Stimulated activated CD4-positive, alpha-beta T cell treated with anti-CD3 and anti-CD28 coated beads, Interleukin-1b, Interleukin-23, amount 100 ng/mL, for 4 hours (primary cell): ENCODE measurements around the gene ZNF136.

ENCODE experiments used
- DNase-seq, 2 donors: peaks; one replicate each; pipeline ENCODE4 v3.0.0-alpha.2; 2020; ENCODE audit warnings: low read depth in 2 of 2

Gene ZNF136

GRCh38 chr19:12162882-12163806 lies at the start of gene ZNF136:
ZNF136 (plus strand) TSS chr19:12163096; CDS start chr19:12163204, 108 bp downstream.
- peak; percentile 82 to 86 for DNase-seq

DNA sequence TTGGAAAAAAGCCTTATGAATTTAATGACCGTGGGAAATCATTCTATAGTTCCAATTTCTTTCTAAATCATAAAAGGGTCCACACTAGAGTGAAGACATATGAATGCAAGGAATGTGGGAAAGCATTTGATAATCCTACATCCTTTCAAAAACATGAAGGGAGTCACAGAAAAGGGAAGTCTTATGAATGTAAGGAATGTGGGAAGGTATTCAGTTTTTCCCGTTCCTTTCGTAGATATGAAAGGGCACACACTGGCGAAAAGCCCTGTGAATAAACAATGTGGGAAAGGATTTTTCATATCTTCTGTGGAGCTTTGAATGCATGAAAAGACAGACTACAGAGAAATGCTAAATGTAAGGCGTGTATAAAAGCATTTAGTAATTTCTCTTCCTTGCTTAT lies 49.8 kb upstream of the ZNF136 start:
- no peak for DNase-seq

- DNase-seq: no peak
Measured at GRCh38 chr19:12117201-12117970, 45.5 kb upstream of the ZNF136 start.

- DNase-seq: no peak
Measured at GRCh38 chr19:12126707-12127106, 36.2 kb upstream of the ZNF136 start.

- DNase-seq: no peak
Measured at GRCh38 chr19:12133069-12133468, 29.8 kb upstream of the ZNF136 start.

DNA sequence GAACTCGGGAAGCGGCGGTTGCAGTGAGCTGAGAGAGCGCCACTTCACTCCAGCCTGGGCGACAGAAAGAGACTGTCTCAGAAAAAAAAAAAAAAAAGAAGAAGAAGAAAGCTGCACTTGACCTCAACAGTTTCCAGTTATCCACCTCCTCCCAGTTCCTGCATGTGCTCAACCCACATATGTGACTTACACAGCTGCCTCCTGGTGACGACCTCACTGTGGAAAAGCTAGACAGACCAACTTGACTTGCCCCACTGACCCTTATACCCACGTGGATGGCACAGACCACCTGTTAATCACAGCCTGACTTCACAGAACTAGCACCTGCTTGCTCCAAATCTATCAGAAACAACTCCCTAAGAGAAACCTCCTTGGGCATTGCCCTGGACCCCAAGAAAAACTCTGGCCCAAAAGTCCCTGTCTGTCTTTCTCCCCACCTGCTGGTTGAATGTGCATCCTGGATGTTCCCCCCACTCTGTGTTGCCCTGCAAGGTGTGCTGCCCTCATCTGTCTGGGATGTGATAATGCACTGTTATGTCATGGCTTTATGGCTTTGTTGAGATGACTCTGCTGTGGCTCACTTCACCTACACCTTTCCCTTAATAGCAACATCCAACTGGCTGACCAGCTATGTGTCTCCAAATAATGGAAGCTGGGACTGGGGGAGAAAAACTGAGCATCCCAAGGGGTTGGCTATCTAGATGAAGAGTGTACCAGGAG lies 25.5 kb upstream of the ZNF136 start:
- DNase-seq: no peak

- no peak for DNase-seq
Measured at GRCh38 chr19:12139269-12139668, 23.6 kb upstream of the ZNF136 start.

GRCh38 chr19:12139885-12140544 lies 22.9 kb upstream of the ZNF136 start, which contains the start of gene ZNF20:
ZNF20 (minus strand) TSS chr19:12140350; CDS start chr19:12140182, 168 bp downstream.
- peak; percentile 83 to 88 for DNase-seq

- DNase-seq: peak; percentile 80 to 86
Measured at GRCh38 chr19:12140545-12141404, 22.1 kb upstream of the ZNF136 start.

DNA sequence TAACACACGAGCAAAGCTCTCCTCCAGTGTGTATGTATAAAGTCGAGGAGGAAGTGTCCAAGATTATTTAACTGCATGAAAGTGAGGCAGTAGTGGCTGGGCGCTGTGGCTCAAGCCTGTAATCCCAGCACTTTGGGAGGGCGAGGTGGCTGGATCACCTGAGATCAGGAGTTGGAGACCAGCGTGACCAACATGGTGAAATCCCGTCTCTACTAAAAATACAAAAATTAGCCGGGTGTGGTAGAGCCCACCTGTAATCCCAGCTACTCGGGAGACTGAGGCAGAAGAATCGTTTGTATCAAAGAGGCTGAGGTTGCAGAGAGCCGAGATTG lies 21.5 kb upstream of the ZNF136 start:
- DNase-seq: no peak

DNA sequence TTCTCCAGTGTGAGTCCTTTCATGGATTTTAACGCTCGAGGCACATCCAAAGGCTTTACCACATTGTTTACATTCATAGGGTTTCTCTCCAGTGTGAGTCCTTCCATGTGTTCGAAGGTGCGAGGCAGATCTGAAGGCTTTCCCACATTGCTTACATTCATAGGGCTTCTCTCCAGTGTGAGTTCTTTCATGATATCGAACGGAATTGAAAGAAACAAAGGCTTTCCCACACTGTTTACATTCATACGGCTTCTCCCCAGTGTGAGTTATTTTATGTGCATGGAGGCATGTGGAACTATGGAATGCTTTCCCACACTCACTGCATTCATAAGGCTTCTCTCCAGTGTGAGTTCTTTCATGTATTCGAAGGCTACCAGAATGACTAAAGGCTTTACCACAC lies 17.5 kb upstream of the ZNF136 start:
- DNase-seq: no peak

DNA sequence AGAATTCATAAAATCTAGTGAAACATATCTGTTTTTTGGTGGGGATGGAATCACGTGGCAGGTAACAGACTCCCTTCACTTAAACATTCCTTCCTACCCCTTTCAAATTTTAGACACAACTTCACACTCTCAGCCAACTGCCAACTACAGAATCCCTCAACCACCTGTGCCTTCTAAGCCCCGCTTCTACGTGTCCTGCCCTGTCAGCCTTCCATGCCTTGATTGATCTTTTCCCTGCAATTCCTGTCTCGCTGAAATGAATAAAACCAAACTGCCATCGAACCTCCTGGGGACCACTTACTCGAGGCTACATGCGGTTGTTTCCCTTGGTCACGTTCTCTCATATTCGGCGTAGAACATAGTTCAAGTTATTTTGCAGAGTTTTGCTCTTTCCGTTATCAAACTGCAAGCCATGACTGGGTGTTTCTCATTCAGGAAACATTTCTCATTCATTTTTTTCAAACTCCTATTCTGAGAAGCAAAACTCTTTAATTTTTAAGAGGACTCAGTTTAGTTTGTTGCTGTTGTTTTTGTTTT lies 7.5 kb upstream of the ZNF136 start:
- no peak for DNase-seq

DNA sequence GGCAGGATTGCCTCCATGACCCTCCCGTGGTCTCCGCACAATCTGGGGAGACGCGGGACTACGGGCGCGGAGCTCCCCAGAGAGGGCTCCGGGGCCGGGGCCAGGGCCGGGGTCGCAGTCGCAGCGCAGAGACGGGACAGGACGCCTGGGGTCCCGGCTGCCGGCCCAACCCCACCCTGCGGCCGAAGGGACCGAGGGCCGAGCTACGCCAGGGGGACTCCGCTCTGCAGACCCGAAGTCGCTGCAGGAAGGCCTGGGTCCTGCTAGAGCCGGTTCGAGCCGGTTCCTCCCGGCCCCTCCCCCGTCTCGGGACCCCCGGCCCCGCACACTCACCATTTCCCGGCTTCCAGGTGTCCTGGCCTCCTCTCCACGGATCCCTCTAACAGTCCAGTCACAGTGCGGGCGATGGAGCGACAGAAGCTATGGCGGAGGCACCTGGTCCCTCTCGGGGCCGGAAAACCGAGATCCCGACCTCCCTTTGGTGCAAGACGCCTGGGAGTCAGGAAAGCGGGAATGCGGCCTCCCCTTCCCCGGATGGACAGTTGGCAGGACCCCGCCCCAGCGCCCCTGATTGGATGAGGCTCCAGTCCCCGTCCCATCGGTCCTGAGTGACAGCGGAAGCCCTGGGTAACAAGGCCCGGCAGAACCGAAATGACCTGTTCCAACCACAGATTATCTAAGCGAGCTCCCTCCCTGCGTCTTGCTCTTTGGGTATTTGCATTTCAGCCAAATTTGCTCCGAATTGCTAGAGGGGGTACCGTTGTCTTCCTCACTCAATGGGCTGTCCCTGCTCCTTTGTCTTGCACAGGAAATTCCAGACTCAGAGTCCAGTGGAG lies 6.5 kb upstream of the ZNF136 start, which contains the start of gene ZNF625:
Gene ZNF625 (minus strand): TSS at position 512 of the 836 bp plus-strand sequence. CDS start 176 bp downstream, at position 336.
- DNase-seq: no peak

DNA sequence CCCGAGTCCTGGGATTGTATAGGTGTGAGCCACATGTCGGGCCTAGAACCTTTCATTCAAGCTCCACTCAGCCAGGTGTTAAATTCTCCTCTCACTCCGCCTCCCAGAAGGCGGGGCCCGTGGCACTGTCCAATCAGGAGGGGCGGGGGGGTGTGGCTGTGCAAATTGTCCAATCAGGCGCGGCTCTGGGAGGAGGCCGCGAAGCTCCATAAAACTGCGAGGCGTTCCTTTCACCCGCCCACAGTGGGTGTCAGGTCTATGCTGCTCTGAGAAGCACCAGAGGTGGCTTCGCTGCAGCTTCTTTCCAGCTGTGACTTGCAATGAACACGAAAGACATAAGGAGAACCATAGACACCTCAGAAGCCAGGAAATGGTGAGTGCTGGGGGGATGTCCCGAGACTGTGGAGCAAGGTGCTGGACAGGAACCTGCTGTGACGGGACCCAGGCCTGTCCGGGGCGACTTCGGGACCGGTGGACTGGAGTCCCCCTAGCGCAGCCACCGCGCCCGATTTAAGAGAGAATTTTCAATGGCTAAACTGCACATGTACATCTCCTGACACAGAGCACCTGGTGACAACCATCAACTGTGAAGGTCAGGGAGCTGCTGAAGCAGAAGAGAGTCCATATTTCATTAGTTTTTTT lies 3.0 kb upstream of the ZNF136 start:
- no peak for DNase-seq

DNA sequence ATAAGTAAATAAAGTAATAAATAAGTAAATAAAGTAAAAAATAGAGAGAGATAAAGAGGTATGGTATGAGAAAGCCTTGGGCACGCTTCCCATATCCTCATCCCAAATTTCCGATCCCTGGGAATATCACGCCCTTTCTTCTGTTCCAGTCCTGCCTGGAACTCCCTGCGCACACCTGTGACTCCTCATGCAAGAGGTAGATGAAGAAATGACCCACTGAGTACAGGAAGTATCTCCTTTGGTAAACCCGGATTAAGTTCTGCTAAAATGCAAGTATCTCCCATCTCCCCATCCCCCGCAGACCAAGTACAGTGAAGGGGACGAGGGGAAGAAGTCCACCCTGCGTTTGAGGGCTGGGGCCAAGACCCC lies 399 bp upstream of the ZNF136 start:
- DNase-seq: no peak

DNA sequence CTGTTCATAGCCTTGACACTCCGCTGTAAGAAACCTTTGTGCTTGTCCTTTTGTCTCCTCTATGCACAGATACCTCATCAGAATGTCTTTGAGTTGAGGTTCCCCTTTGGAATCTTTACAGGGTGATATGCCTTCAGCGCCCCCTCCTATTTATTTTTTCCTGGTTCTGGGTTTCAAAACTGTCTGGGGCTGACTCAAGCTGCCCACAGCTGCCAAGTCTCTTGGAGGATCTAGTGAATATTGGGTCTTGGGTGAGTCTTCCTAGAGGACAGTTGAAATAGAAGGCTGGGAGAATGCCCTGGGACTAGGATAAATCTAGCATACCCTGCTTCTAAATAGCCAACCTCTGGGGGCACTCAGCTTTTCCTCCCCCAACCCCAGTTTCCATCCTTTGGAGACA lies 930 bp downstream of the ZNF136 start:
- DNase-seq: no peak

- no peak for DNase-seq
Measured at GRCh38 chr19:12166626-12167025, 3.7 kb downstream of the ZNF136 start.

GRCh38 chr19:12180377-12180776 lies 17.5 kb downstream of the ZNF136 start:
- DNase-seq: no peak

- no peak for DNase-seq
Measured at GRCh38 chr19:12187625-12188024, 24.7 kb downstream of the ZNF136 start.
